Transverse colon (tissue), 4 donors: ENCODE results near the gene OR5K2. TPM values are rescaled to one million over a fixed set of nuclear protein-coding genes. Genes with fewer than 3 reads are reported as not detected.

ENCODE experiments used
- DNase-seq: peaks from one replicate; pipeline ENCODE4 v3.0.0-alpha.2; 2019
- H3K27ac ChIP-seq, 4 donors: fragments of 200-600 bp; sonication (generic); 2 replicates each; pipeline ENCODE4 v1.5.1; 2016 to 2018; ENCODE audit warnings: inconsistent platforms in 4 of 4
- H3K27me3 ChIP-seq: fragments of 200-600 bp; sonication (generic); 2 replicates; pipeline ENCODE4 v1.5.1; 2017; ENCODE audit warnings: inconsistent platforms
- H3K36me3 ChIP-seq, 4 donors: fragments of 200-600 bp; sonication (generic); 2 replicates each; pipeline ENCODE4 v1.5.1; 2017 to 2019; ENCODE audit warnings: inconsistent platforms in 4 of 4
- H3K4me1 ChIP-seq, 4 donors: fragments of 200-600 bp; sonication (generic); 2 replicates each; pipeline ENCODE4 v1.5.1; 2017 to 2020; ENCODE audit warnings: inconsistent platforms in 4 of 4
- H3K4me3 ChIP-seq, 4 donors: fragments of 200-600 bp; sonication (generic); 1 replicate in 1 of 4; 2 replicates in 3 of 4; pipeline versions ENCODE4 v1.5.1 to v1.6.1; 2017 to 2019; ENCODE audit warnings: inconsistent platforms in 4 of 4
- H3K9me3 ChIP-seq, 2 donors: fragments of 200-600 bp; sonication (generic); 2 replicates each; pipeline ENCODE4 v1.5.1; 2017 to 2019; ENCODE audit warnings: inconsistent platforms in 2 of 2
- CTCF ChIP-seq, 5 experiments: fragments of 200-600 bp in 3 of 5; fragments of 450-650 bp in 2 of 5; sonication (generic) in 3 of 5; IDR thresholded peaks; 1 replicate in 2 of 5; 2 replicates in 3 of 5; pipeline ENCODE4 v1.5.1; 2016 to 2017; ENCODE audit warnings: antibody characterized with exemption in 5 of 5, inconsistent platforms in 3 of 5, mild to moderate bottlenecking in 2 of 5, moderate library complexity in 1 of 5
- EP300 ChIP-seq: sonication (generic); formaldehyde crosslinking; IDR thresholded peaks from one replicate; pipeline ENCODE4 v1.6.1; 2017; ENCODE audit warnings: antibody characterized with exemption, low read depth
- POLR2A ChIP-seq: fragments of 450-650 bp; IDR thresholded peaks from one replicate; pipeline ENCODE4 v1.6.1; 2016; ENCODE audit warnings: antibody characterized with exemption, mild to moderate bottlenecking, moderate library complexity
- POLR2AphosphoS5 ChIP-seq, 3 donors: sonication (generic); formaldehyde crosslinking; IDR thresholded peaks; one replicate each; pipeline ENCODE4 v1.6.1; 2016; ENCODE audit warnings: antibody characterized with exemption in 3 of 3
- WGBS, 2 donors: methylation state at CpG; one replicate each; pipeline ENCODE4 v1.1.5; 2018; ENCODE audit warnings: low coverage in 1 of 2; 5-methylcytosine and 5-hydroxymethylcytosine counted together
- in situ Hi-C, 4 donors: fragments of 200-750 bp; cut with MboI; loops; one replicate each; pipeline versions ENCODE4 v1.15.0 to v1.15.1; 2017; ENCODE audit warnings: low sequenced_read_pairs in 3 of 4, low pct_ligation_motif_present in 1 of 4, low pct_unique_long_range_greater_than_20kb in 1 of 4
- intact Hi-C: fragments of 100-400 bp; cut with DNase I; formaldehyde crosslinking; loops from one replicate; pipeline ENCODE4 v1.15.1; 2023; ENCODE audit warnings: low total_unique reads
- small RNA-seq, 4 donors: library from RNA; depleted of rRNA; stranded (forward); fragments of <200 nt; gene quantifications; one replicate each; pipeline ENCODE3, GENCODE V24; 2016
- total RNA-seq, 4 donors: library from RNA; depleted of rRNA; stranded (reverse); fragments of >200 nt; gene quantifications; one replicate each; pipeline ENCODE4 v1.1.0, GENCODE V29; 2016

The OR5K2 gene
- total RNA-seq, 4 donors from 2014 or later: not detected

DNA sequence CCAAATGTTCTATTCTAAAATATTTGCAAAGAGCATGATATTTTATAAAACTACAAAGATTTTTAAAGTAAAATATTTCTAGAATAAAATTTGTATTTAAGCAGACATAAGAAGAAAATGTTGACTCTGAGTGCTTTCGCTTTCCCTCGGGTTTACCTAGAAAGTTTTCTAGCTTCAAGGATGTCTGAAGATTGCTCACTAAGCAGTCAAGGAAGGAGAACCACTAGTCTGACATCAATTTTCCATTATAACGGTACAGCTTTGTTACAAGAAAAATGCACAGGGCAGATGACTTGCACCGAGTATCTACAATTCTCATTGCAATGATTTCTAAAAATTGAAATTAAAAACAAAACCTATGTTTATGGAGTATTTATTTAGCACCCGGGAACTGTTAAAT lies 48.5 kb downstream of the OR5K2 start:
- Histone ChIP-seq H3K27ac (no peak overlapping the region), H3K4me1 (no peaks in the 10 kb centered on the region), H3K27me3 (no peaks in the 10 kb centered on the region), H3K9me3 (no peaks in the 10 kb centered on the region), H3K4me3 (no peak overlapping the region), H3K36me3 (no peaks in the 10 kb centered on the region)
- no peak for DNase-seq
- 52 to 55% methylated on average over 5 of the region's 5 CpGs for WGBS, 2 donors
- in situ Hi-C loops: no loop called here
- TF ChIP-seq POLR2AphosphoS5 (IDR thresholded peaks at IDR 0.05): no peak
- TF ChIP-seq EP300: no peak
- no peak for TF ChIP-seq CTCF (IDR thresholded peaks at IDR 0.05)
- TF ChIP-seq POLR2A: no peak
- intact Hi-C loops: no loop called here

Small RNAs within 50 kb of the gene (small RNA-seq; reads per million reads assigned to genes)
- 0 reads per million in 4 donors for gene RPL38P4

Other genes with a start within 250 kb of the OR5K2 start
- gene OR5H6, start 233.4 kb upstream of the OR5K2 start, total RNA-seq: not detected
- not detected for gene OR5H2, start 215.2 kb upstream of the OR5K2 start, total RNA-seq
- not detected for gene OR5K4, start 143.8 kb upstream of the OR5K2 start, total RNA-seq
- not detected for gene OR5K3, start 107.0 kb upstream of the OR5K2 start, total RNA-seq
- gene OR5K1, start 34.5 kb upstream of the OR5K2 start, total RNA-seq: not detected
- gene CLDND1, start 25.2 kb downstream of the OR5K2 start, total RNA-seq: 100 to 1,000 TPM; 105 to 202 (median 162) TPM
- gene GPR15, start 34.3 kb downstream of the OR5K2 start, total RNA-seq: 10 to 100 TPM in 1 of 4 donors, 1 to 10 TPM in 2, under 1 TPM in 1; 0.60 to 11.7 (median 5.5) TPM
- 10 to 100 TPM; 17.9 to 30.7 (median 26.3) TPM for gene CPOX, start 95.9 kb downstream of the OR5K2 start, total RNA-seq